Smooth muscle cell (in vitro differentiated cells): ENCODE data around the gene TARBP2. TPM values are rescaled to one million over a fixed set of nuclear protein-coding genes. Genes with fewer than 3 reads are reported as not detected.

ENCODE experiments used
- DNase-seq: peaks from one replicate; lab custom pipeline; 2025; ENCODE audit not compliant: unreplicated experiment; lab: John Stamatoyannopoulos, UW
- H2AFZ ChIP-seq: fragments of 200-600 bp; sonication (generic); 2 replicates; pipeline ENCODE4 v1.6.0; 2016; ENCODE audit warnings: antibody characterized with exemption, low read depth, mild to moderate bottlenecking
- H3F3A ChIP-seq: fragments of 200-600 bp; sonication (generic); 2 replicates; pipeline ENCODE4 v1.6.0; 2017; ENCODE audit warnings: antibody characterized with exemption, low read depth
- H3K27ac ChIP-seq: fragments of 200-600 bp; sonication (generic); 2 replicates; pipeline ENCODE4 v1.5.1; 2016; ENCODE audit warnings: low read depth, mild to moderate bottlenecking
- H3K27me3 ChIP-seq: fragments of 200-600 bp; sonication (generic); 2 replicates; pipeline ENCODE4 v1.6.1; 2016; ENCODE audit warnings: low read depth, mild to moderate bottlenecking
- H3K36me3 ChIP-seq: fragments of 200-600 bp; sonication (generic); 2 replicates; pipeline ENCODE4 v1.5.1; 2016; ENCODE audit warnings: low read depth
- H3K4me1 ChIP-seq: fragments of 200-600 bp; sonication (generic); 2 replicates; pipeline ENCODE4 v1.5.1; 2016; ENCODE audit warnings: low read depth
- H3K4me2 ChIP-seq: fragments of 200-600 bp; sonication (generic); 2 replicates; pipeline ENCODE4 v1.6.0; 2016; ENCODE audit warnings: mild to moderate bottlenecking
- H3K4me3 ChIP-seq: fragments of 200-600 bp; sonication (generic); 2 replicates; pipeline ENCODE4 v1.5.1; 2016; ENCODE audit warnings: mild to moderate bottlenecking
- H3K79me2 ChIP-seq: fragments of 200-600 bp; sonication (generic); 2 replicates; pipeline ENCODE4 v1.6.0; 2016; ENCODE audit warnings: low read depth, mild to moderate bottlenecking
- H3K9ac ChIP-seq: fragments of 200-600 bp; sonication (generic); 2 replicates; pipeline ENCODE4 v1.6.0; 2016; ENCODE audit warnings: low read depth
- H3K9me3 ChIP-seq: fragments of 200-600 bp; sonication (generic); replicated peaks from 2 replicates; pipeline ENCODE4 v1.5.1; 2016; ENCODE audit warnings: low read depth
- H4K20me1 ChIP-seq: fragments of 200-600 bp; sonication (generic); 2 replicates; pipeline ENCODE4 v1.6.0; 2016; ENCODE audit warnings: low read depth
- WGBS: methylation state at CpG from one replicate; pipeline ENCODE4 v1.1.7; 2016; ENCODE audit warnings: low lambda C conversion rate; 5-methylcytosine and 5-hydroxymethylcytosine counted together
- polyA plus RNA-seq: library from polyadenylated mRNA; unstranded; fragments of >200 nt; fragmentation: Nextera tagmentation; extraction: Ambion mirVana; gene quantifications from 2 replicates; pipeline ENCODE4 v1.2.1, GENCODE V29; 2016
- total RNA-seq: library from RNA; depleted of rRNA; stranded (reverse); fragments of >200 nt; gene quantifications from 2 replicates; pipeline ENCODE4 v1.2.3, GENCODE V29; 2014
- TF ChIP-seq, protein P1 (sequence below): fragments of 200-600 bp; sonication (generic); IDR thresholded peaks from 2 replicates; pipeline ENCODE4 v1.5.1; 2017; ENCODE audit warnings: borderline replicate concordance, mild to moderate bottlenecking, antibody characterized with exemption; ENCODE audit not compliant: insufficient read depth, poor library complexity, severe bottlenecking

TARBP2 gene
- total and polyA plus RNA-seq, 2 experiments from 2014 or later, result 31.8 to 47.5 TPM

DNA sequence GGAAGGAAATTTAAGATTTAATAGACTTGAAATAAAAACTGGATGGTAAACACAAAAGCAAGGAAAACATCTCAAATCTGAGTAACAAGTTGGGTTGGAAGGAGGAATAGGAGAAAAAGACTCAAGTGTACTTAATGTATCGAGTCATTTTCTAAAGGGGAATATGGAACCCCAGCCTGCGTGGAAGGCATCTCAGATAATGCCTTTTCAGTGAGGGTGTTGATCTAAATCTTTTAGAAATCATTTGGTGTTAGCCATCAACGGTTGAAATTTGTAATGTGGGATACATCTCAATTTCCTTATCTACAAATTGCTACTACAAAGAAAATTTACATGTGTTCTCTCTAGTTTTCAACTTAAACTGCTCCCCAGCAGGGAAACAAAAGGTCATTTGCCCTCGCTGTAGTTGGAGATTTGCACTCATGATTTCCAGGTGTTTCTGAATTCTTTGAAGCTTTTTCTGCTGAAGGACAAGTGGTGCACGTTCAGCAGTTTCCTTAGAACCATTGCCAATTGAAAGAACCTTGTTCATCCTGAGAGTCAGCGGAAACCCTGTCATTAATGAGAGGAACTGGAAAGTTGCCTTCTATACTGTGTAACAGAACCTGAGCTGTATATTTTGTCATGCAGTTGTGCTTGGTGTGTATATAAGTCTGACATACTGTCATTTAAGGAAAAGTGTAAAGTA is 47.0 kb upstream of the TARBP2 start:
- H3K9me3 ChIP-seq, result no peaks in the 10 kb centered on the region
- 51% methylated on average over 6 of the region's 6 CpGs for WGBS
- H3K9ac ChIP-seq, result peak overlapping the region; percentile 99
- H3K4me3 ChIP-seq, result peak overlapping the region; percentile 100
- peak overlapping the region; percentile 95 for H3K4me2 ChIP-seq
- no peak for DNase-seq
- no peaks in the 10 kb centered on the region for H3K27me3 ChIP-seq
- H3K27ac ChIP-seq, result peak overlapping the region; percentile 94
- H3F3A ChIP-seq, result peaks cover 31% of the 10 kb centered on the region
- H2AFZ ChIP-seq, result no peak overlapping the region
- TF ChIP-seq, protein P1, sequence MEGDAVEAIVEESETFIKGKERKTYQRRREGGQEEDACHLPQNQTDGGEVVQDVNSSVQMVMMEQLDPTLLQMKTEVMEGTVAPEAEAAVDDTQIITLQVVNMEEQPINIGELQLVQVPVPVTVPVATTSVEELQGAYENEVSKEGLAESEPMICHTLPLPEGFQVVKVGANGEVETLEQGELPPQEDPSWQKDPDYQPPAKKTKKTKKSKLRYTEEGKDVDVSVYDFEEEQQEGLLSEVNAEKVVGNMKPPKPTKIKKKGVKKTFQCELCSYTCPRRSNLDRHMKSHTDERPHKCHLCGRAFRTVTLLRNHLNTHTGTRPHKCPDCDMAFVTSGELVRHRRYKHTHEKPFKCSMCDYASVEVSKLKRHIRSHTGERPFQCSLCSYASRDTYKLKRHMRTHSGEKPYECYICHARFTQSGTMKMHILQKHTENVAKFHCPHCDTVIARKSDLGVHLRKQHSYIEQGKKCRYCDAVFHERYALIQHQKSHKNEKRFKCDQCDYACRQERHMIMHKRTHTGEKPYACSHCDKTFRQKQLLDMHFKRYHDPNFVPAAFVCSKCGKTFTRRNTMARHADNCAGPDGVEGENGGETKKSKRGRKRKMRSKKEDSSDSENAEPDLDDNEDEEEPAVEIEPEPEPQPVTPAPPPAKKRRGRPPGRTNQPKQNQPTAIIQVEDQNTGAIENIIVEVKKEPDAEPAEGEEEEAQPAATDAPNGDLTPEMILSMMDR, result no peak
- peaks cover 20% of the 10 kb centered on the region for H3K4me1 ChIP-seq
- peaks cover 70% of the 10 kb centered on the region for H3K79me2 ChIP-seq
- peaks cover 70% of the 10 kb centered on the region for H4K20me1 ChIP-seq
- H3K36me3 ChIP-seq, result peaks cover 31% of the 10 kb centered on the region

DNA sequence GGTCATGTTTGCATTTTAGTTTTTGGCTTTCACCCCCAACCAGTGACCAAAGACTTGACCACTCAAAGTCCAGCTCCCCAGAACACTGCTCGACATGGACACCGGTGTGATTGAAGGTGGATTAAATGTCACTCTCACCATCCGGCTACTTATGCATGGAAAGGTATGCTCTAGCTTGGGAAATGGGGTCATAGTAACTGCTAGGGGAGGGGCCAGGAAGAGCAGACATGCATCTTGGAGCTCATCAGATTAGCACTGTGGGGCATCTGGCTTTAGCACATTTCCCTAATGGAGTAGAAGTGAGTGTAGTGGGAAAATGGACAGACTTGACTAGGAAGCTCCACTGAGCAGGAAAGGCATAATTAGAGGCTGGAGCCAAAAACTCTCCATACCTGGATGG is 46.4 kb upstream of the TARBP2 start:
- H4K20me1 ChIP-seq, result peaks cover 76% of the 10 kb centered on the region
- H3K4me2 ChIP-seq, result peak overlapping the region; percentile 95
- H3K4me3 ChIP-seq, result peak overlapping the region; percentile 100

DNA sequence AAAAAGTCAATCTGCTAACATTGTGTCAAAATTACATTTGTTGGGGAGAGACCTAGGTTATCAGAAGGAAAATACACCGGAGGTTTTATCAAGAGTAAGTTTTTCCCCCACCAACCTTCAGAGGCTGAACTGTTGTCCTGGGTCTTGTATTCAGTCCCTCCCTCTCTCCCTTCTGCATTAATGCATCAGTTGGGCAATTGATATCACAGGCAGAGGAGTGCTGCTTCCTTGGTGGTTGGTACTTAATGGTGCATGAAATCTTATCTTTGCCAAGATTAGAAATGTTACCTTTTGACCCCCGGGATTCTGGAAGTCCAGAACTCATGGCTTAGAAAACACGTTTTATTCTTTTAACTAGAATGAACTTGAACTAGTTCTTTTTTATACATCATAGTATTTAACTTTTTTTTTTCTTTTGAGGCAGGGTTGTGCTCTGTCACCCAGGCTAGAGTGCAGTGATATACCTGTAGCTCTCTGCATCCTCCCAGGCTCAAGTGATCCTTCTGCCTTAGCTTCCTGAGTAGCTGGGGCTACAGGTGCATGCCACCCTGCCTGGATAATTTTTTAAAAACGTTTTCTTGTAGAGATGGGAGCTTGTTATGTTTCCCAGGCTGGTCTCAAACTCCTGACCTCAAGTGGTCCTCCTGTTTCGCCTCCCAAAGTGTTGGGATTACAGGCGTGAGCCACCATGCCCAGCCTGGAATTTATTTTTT is 44.3 kb upstream of the TARBP2 start:
- H3K79me2 ChIP-seq, result peaks cover 97% of the 10 kb centered on the region
- H3K9me3 ChIP-seq, result no peaks in the 10 kb centered on the region
- no peak overlapping the region for H2AFZ ChIP-seq
- H3F3A ChIP-seq, result peaks cover 50% of the 10 kb centered on the region
- H3K9ac ChIP-seq, result no peak overlapping the region
- no peak for DNase-seq
- H3K36me3 ChIP-seq, result peaks cover 58% of the 10 kb centered on the region
- 91% methylated on average over 6 of the region's 6 CpGs for WGBS
- no peak overlapping the region for H3K4me2 ChIP-seq
- no peak overlapping the region for H3K27ac ChIP-seq
- H3K4me3 ChIP-seq, result no peak overlapping the region
- no peaks in the 10 kb centered on the region for H3K27me3 ChIP-seq
- H4K20me1 ChIP-seq, result peaks cover 97% of the 10 kb centered on the region
- TF ChIP-seq, protein P1, result no peak
- peaks cover 40% of the 10 kb centered on the region for H3K4me1 ChIP-seq

More for the DNA sequence above, 46.4 kb upstream of the TARBP2 start:
- no peaks in the 10 kb centered on the region for H3K9me3 ChIP-seq
- peaks cover 25% of the 10 kb centered on the region for H3K4me1 ChIP-seq
- peaks cover 37% of the 10 kb centered on the region for H3K36me3 ChIP-seq
- no peak overlapping the region for H3K9ac ChIP-seq
- H2AFZ ChIP-seq, result no peak overlapping the region
- H3K27me3 ChIP-seq, result no peaks in the 10 kb centered on the region
- WGBS, result 65% methylated on average over 3 of the region's 3 CpGs
- H3F3A ChIP-seq, result peaks cover 37% of the 10 kb centered on the region
- H3K79me2 ChIP-seq, result peaks cover 76% of the 10 kb centered on the region
- H3K27ac ChIP-seq, result peak overlapping the region; percentile 94
- DNase-seq, result no peak
- TF ChIP-seq, protein P1, result no peak

DNA sequence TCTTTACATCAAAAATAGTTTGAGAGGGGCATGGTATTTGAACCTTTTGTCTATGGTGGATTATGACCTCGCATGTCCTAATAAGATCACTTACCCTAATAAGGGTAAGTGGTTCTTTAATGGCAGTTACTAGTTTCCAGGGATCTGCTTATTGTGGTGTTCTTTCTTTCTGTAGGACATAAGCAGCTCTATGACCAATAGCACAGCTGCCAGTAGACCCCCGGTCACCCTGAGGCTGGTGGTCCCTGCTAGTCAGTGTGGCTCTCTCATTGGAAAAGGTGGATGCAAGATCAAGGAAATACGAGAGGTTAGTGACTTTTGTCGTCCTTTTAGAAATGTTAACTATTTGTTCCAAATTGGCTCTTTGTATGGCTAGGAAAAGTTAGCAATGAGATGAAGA is 42.0 kb upstream of the TARBP2 start:
- no peaks in the 10 kb centered on the region for H3K27me3 ChIP-seq
- H2AFZ ChIP-seq, result no peak overlapping the region
- TF ChIP-seq, protein P1, result no peak
- WGBS, result 97% methylated on average over 4 of the region's 4 CpGs
- no peak overlapping the region for H3K4me2 ChIP-seq
- peaks cover 100% of the 10 kb centered on the region for H4K20me1 ChIP-seq
- H3K79me2 ChIP-seq, result peaks cover 100% of the 10 kb centered on the region
- H3F3A ChIP-seq, result peaks cover 46% of the 10 kb centered on the region
- H3K4me1 ChIP-seq, result peaks cover 46% of the 10 kb centered on the region
- DNase-seq, result no peak
- H3K27ac ChIP-seq, result peak overlapping the region; percentile 21
- no peak overlapping the region for H3K4me3 ChIP-seq
- no peak overlapping the region for H3K9ac ChIP-seq
- H3K36me3 ChIP-seq, result peaks cover 75% of the 10 kb centered on the region
- no peaks in the 10 kb centered on the region for H3K9me3 ChIP-seq
